ENCODE results near the gene TLCD2. TPM values are rescaled to one million over a fixed set of nuclear protein-coding genes. Genes with fewer than 3 reads are reported as not detected.
A peak's percentile ranks its signal among the peaks of the same experiment; 100 is the strongest.

TLCD2 gene
- total and polyA plus RNA-seq, 9 of the 15 experiments (the other 6 are each of a cell fraction or from before 2014, with no cell fraction given): 0.10 to 0.89 (median 0.58) TPM

DNA sequence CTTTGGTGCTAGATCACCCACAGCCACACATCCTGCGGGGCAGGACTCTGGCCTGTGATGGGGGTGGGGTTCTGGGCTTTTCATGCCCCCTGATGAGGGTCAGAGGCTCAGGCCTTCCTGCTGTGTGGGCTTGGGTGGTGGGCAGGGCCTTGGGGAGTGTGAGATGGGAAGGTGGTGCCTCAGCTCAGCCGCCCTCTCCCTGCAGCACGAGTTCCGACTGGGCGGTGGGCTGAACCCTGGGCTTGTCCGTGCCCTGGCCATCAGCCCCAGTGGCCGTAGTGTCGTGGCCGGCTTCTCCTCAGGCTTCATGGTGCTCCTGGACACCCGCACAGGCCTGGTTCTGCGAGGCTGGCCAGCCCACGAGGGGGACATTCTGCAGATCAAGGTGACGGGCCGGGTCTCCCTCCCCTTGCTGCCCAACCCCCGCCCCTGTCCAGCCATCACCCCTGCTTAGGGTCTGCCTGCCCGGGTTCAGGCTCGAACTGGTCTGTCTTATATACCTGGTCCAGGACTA, 25.7 kb upstream of the TLCD2 start:
- Histone ChIP-seq H2AFZ (ENCODE audit: low read depth, low read length) (no peak overlapping the region), H3K79me2 (ENCODE audit: control insufficient read depth, insufficient read depth, low read length) (peaks cover 4% of the 10 kb centered on the region; the same call in 1 of the 3 replicates), H3K9me1 (ENCODE audit: control insufficient read depth, insufficient read depth, low read length) (no peaks in the 10 kb centered on the region), H3K4me1 (replicated peaks in 1 of 2; ENCODE audit: control insufficient read depth in 2 of 2, insufficient read depth in 2 of 2, low read length in 2 of 2) (peaks cover 12 to 57% of the 10 kb centered on the region in 2 experiments), H3K36me3 (ENCODE audit: control insufficient read depth, insufficient read depth, low read length) (peaks cover 16% of the 10 kb centered on the region; the same call in 1 of the 3 replicates), H3K9me3 (replicated peaks; ENCODE audit: control insufficient read depth, insufficient read depth, low read depth, low read length) (no peaks in the 10 kb centered on the region), H4K20me1 (replicated peaks; ENCODE audit: control insufficient read depth, insufficient read depth, low read length) (no peaks in the 10 kb centered on the region), H3K27ac (ENCODE audit: extremely low read depth, low read depth, low read length) (peak overlapping the region; percentile 53; the same call in 2 of the 3 replicates), H3K27me3 (ENCODE audit: control insufficient read depth in 2 of 2, insufficient read depth in 2 of 2, low read length in 2 of 2) (no peaks in the 10 kb centered on the region), H3K4me2 (ENCODE audit: insufficient read depth, low read length) (no peak overlapping the region), H3K9ac (ENCODE audit: insufficient read depth in 1 of 2, low read depth in 2 of 2, low read length in 2 of 2) (0 out of 4 replicates have a peak overlapping the region, but pooled peaks of 1 of the 2 experiments have one; percentile 45), H3K4me3 (no peak overlapping the region)
- no TSS peak for BruUV-seq (replicated peaks)
- WGBS (ENCODE audit: insufficient coverage, low coverage, missing lambda C conversion rate): 75% methylated on average over 2 of the region's 17 CpGs
- FAIRE-seq (no peak), DNase-seq (ENCODE audit: extremely low read depth in 1 of 4, low spot score in 3 of 4) (no peak), ATAC-seq (no peak)
- ChIA-PET POLR2A (interaction anchor here (1.5 to 3.6 kb wide), 2 partner anchors 9 to 19 kb away, joined by 3 to 16 read pairs; no protein-coding TSS in a partner anchor), CTCF (ENCODE audit: low intra/inter-chr PET ratio) (no interaction called here)
- in situ Hi-C loops (cut with MboI) (no loop called here), intact Hi-C loops (cut with micrococcal nuclease) (no loop called here)
- TF ChIP-seq, protein P1, sequence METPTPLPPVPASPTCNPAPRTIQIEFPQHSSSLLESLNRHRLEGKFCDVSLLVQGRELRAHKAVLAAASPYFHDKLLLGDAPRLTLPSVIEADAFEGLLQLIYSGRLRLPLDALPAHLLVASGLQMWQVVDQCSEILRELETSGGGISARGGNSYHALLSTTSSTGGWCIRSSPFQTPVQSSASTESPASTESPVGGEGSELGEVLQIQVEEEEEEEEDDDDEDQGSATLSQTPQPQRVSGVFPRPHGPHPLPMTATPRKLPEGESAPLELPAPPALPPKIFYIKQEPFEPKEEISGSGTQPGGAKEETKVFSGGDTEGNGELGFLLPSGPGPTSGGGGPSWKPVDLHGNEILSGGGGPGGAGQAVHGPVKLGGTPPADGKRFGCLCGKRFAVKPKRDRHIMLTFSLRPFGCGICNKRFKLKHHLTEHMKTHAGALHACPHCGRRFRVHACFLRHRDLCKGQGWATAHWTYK (CRISPR knock-in tag; IDR thresholded peaks at IDR 0.05): no peak
- no peak for TF ChIP-seq DDX20 (tag; IDR thresholded peaks at IDR 0.05; ENCODE audit: low read depth)
- no peak for TF ChIP-seq CREBBP (IDR thresholded peaks at IDR 0.05; ENCODE audit: low read depth, low read length)

DNA sequence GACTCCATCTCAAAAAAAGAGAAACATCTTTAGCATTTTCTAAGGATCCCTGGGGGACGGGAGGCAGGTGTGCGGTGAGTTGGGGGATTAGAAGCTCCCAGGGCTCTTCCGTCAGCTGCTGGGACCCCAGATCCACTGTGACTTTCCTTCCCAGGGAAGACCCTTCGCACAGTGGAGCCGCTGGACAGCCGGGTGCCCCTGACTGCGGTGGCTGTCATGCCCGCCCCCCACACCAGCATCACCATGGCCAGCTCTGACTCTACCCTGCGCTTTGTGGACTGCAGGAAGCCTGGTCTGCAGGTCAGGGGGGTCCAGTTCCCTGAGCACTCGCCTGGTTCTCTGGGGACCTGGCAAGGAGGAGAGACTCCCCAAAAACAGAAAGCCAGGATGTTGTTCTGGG, 25.2 kb upstream of the TLCD2 start:
- ChIA-PET CTCF (ENCODE audit: low intra/inter-chr PET ratio) (no interaction called here), POLR2A (interaction anchor here (3.6 kb wide), 1 partner anchor 18 kb away, joined by 16 read pairs; no protein-coding TSS in a partner anchor)
- Histone ChIP-seq H3K4me2 (ENCODE audit: insufficient read depth, low read length) (no peak overlapping the region), H3K27ac (ENCODE audit: extremely low read depth, low read depth, low read length) (no peak overlapping the region), H3K27me3 (ENCODE audit: control insufficient read depth in 2 of 2, insufficient read depth in 2 of 2, low read length in 2 of 2) (no peaks in the 10 kb centered on the region), H3K9ac (ENCODE audit: insufficient read depth in 1 of 2, low read depth in 2 of 2, low read length in 2 of 2) (no peak overlapping the region), H3K9me3 (replicated peaks; ENCODE audit: control insufficient read depth, insufficient read depth, low read depth, low read length) (no peaks in the 10 kb centered on the region), H3K4me1 (replicated peaks in 1 of 2; ENCODE audit: control insufficient read depth in 2 of 2, insufficient read depth in 2 of 2, low read length in 2 of 2) (peaks cover 17 to 62% of the 10 kb centered on the region in 2 experiments), H3K36me3 (ENCODE audit: control insufficient read depth, insufficient read depth, low read length) (peaks cover 16% of the 10 kb centered on the region; the same call in 1 of the 3 replicates), H2AFZ (ENCODE audit: low read depth, low read length) (no peak overlapping the region), H4K20me1 (replicated peaks; ENCODE audit: control insufficient read depth, insufficient read depth, low read length) (no peaks in the 10 kb centered on the region), H3K79me2 (ENCODE audit: control insufficient read depth, insufficient read depth, low read length) (peaks cover 4% of the 10 kb centered on the region; the same call in 1 of the 3 replicates), H3K4me3 (no peak overlapping the region), H3K9me1 (ENCODE audit: control insufficient read depth, insufficient read depth, low read length) (no peaks in the 10 kb centered on the region)
- in situ Hi-C loops (cut with MboI) (no loop called here), intact Hi-C loops (cut with micrococcal nuclease) (no loop called here)
- BruUV-seq (replicated peaks): no TSS peak
- FAIRE-seq (no peak), DNase-seq (ENCODE audit: extremely low read depth in 1 of 4, low spot score in 3 of 4) (no peak), ATAC-seq (no peak)
- 93% methylated on average over 5 of the region's 10 CpGs for WGBS (ENCODE audit: insufficient coverage, low coverage, missing lambda C conversion rate)
- no peak for TF ChIP-seq ZNF24 (IDR thresholded peaks at IDR 0.05)
- TF ChIP-seq NR2C1 (IDR thresholded peaks at IDR 0.05): no peak
- TF ChIP-seq NR2C1 (tag; IDR thresholded peaks at IDR 0.05): no peak
- no peak for TF ChIP-seq ZFPM2 (CRISPR knock-in tag; IDR thresholded peaks at IDR 0.05)
- TF ChIP-seq ZBTB17 (CRISPR knock-in tag; IDR thresholded peaks at IDR 0.05): no peak
- no peak for TF ChIP-seq JUN (IDR thresholded peaks at IDR 0.05; ENCODE audit: borderline replicate concordance, low read depth, low read length)
- TF ChIP-seq JUN (CRISPR knock-in tag; IDR thresholded peaks at IDR 0.05; ENCODE audit: borderline replicate concordance): no peak
- no peak for TF ChIP-seq IFI16 (CRISPR knock-in tag; IDR thresholded peaks at IDR 0.05)
- no peak for TF ChIP-seq HDAC1 (IDR thresholded peaks at IDR 0.05)
- no peak for TF ChIP-seq SETDB1 (IDR thresholded peaks at IDR 0.05; ENCODE audit: low read length)
- no peak for TF ChIP-seq U2AF1 (optimal IDR thresholded peaks at IDR 0.05; ENCODE audit: low read depth, low read length)
- TF ChIP-seq ZNF316 (IDR thresholded peaks at IDR 0.05): no peak
- no peak for TF ChIP-seq ILK (tag; IDR thresholded peaks at IDR 0.05; ENCODE audit: borderline replicate concordance, low read depth)
- TF ChIP-seq ILF3 (IDR thresholded peaks at IDR 0.05; ENCODE audit: borderline replicate concordance): no peak
- no peak for TF ChIP-seq NCOA2 (IDR thresholded peaks at IDR 0.05; ENCODE audit: partially characterized antibody in 2 of 2)
